ENCODE measurements around the gene CELA3B. TPM values are rescaled to one million over a fixed set of nuclear protein-coding genes. Genes with fewer than 3 reads are reported as not detected.

The CELA3B gene
- total and polyA plus RNA-seq, 2 of the 8 experiments (the other 6 are each of a cell fraction or from before 2014, with no cell fraction given), result not detected

DNA sequence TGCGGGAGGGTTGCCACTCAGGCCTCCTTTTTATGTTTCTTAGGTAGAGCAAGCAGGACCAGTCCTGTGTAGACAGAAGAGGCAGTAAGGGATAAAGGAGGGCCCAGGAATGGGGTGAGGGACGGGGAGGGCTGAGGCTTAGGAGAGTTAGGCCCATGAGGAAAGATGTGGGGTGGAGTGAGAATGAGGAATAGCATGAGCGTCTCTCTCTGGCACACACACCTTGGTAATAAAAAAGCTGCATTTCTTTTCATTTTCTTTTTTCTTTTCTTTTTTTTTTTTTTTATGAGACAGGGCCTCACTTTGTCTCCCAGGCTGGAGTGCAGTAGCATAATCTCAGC lies 32.1 kb upstream of the CELA3B start:
- Histone ChIP-seq H4K91ac (replicated peaks; ENCODE audit: insufficient read length, low read length) (peak overlapping the region; percentile 45), H4K5ac (ENCODE audit: insufficient read length, low read depth, low read length) (peak overlapping the region; percentile 8), H2AK5ac (ENCODE audit: low read depth, low read length) (peak overlapping the region; percentile 32; the same call in 1 of the 2 replicates), H3K79me2 (ENCODE audit: control insufficient read depth in 1 of 2, insufficient read depth in 2 of 2, low read length in 2 of 2) (no peaks in the 10 kb centered on the region), H2BK12ac (ENCODE audit: low read depth, low read length) (peak overlapping the region; percentile 96), H2BK120ac (replicated peaks; ENCODE audit: low read depth, low read length) (peak overlapping the region; percentile 17), H3K4me1 (replicated peaks in 1 of 4; ENCODE audit: control insufficient read depth in 3 of 4, insufficient read depth in 4 of 4, low read length in 3 of 4) (peaks cover 5 to 22% (median 10%) of the 10 kb centered on the region in 4 experiments), H3K27ac (ENCODE audit: low read depth, low read length) (peak overlapping the region; percentile 94), H2BK15ac (ENCODE audit: low read length) (peak overlapping the region; percentile 46; the same call in 1 of the 2 replicates), H3K4ac (replicated peaks; ENCODE audit: insufficient read length, low read depth, low read length) (no peak overlapping the region), H3K9me3 (ENCODE audit: insufficient read depth in 2 of 2, low read depth in 1 of 2, low read length in 1 of 2) (no peaks in the 10 kb centered on the region), H3K23me2 (ENCODE audit: low read depth, low read length) (no peaks in the 10 kb centered on the region), H3K56ac (replicated peaks; ENCODE audit: insufficient read length, low read depth, low read length) (no peak overlapping the region), H3K4me3 (ENCODE audit: extremely low read depth in 1 of 4, insufficient read depth in 2 of 4, low read depth in 3 of 4, low read length in 4 of 4) (no peak overlapping the region; a peak in 1 of 8 replicates), H2AFZ (ENCODE audit: low read length) (peak overlapping the region; percentile 65; the same call in 1 of the 2 replicates), H2BK20ac (ENCODE audit: low read length) (peak overlapping the region; percentile 52; the same call in 1 of the 2 replicates), H3K36me3 (ENCODE audit: control insufficient read depth in 2 of 4, insufficient read depth in 4 of 4, low read length in 3 of 4) (no peaks in the 10 kb centered on the region), H4K8ac (ENCODE audit: extremely low read depth, insufficient read depth, low read length) (peak overlapping the region; percentile 63; the same call in 1 of the 2 replicates), H4K20me1 (replicated peaks in 1 of 2; ENCODE audit: control insufficient read depth in 1 of 2, insufficient read depth in 2 of 2, low read length in 2 of 2) (no peaks in the 10 kb centered on the region), H2BK5ac (ENCODE audit: low read depth, low read length) (peak overlapping the region; percentile 90; the same call in 1 of the 2 replicates), H3K14ac (ENCODE audit: insufficient read length) (no peak overlapping the region), H3K79me1 (ENCODE audit: low read depth, low read length) (no peaks in the 10 kb centered on the region), H3K27me3 (replicated peaks in 1 of 4; ENCODE audit: control insufficient read depth in 3 of 4, extremely low read depth in 1 of 4, insufficient read depth in 3 of 4, low read length in 3 of 4) (peaks cover 0 to 2% (median 0%) of the 10 kb centered on the region in 4 experiments; a peak in 1 of 7 replicates), H3K9ac (replicated peaks in 1 of 4; ENCODE audit: extremely low read depth in 1 of 4, low read depth in 3 of 4, low read length in 3 of 4) (peak overlapping the region in 2 of 4 experiments; percentile 58 to 81; a peak in 4 of 7 replicates), H3K18ac (ENCODE audit: extremely low read depth, low read length) (peak overlapping the region; percentile 91), H3K4me2 (ENCODE audit: insufficient read depth in 1 of 2, low read depth in 2 of 2, low read length in 2 of 2) (peak overlapping the region in 1 of 2 experiments; percentile 68; a peak in 1 of 4 replicates), H3K23ac (ENCODE audit: insufficient read length) (no peak overlapping the region)
- CTCF ChIA-PET (ENCODE audit: partially characterized antibody), result interaction anchor here (1.2 to 1.4 kb wide), 4 partner anchors 15 to 127 kb away, joined by 3 to 5 read pairs (median 4); no protein-coding TSS in a partner anchor
- peak in 1 of 2 experiments; percentile 72 for DNase-seq (ENCODE audit: low read depth in 1 of 2, low spot score in 2 of 2)
- 47% methylated on average over 3 of the region's 3 CpGs; no CpG with 5 or more reads in 1 of the 2 experiments for WGBS, 2 experiments (ENCODE audit: extremely low coverage in 1 of 2, insufficient coverage in 1 of 2, insufficient read length in 1 of 2, insufficient replicate concordance in 2 of 2, low coverage in 1 of 2, low lambda C conversion rate in 2 of 2, missing lambda C conversion rate in 1 of 2)
- no peak for TF ChIP-seq RAD21 (IDR thresholded peaks at IDR 0.05 in 1 of 2, conservative IDR thresholded peaks at IDR 0.05 in 1 of 2; ENCODE audit: low read depth in 2 of 2, low read length in 2 of 2)
- TF ChIP-seq HDAC2 (IDR thresholded peaks at IDR 0.05; ENCODE audit: borderline replicate concordance in 1 of 2, low read depth in 2 of 2, low read length in 2 of 2), result 0 out of 4 replicates have a peak, but pooled peaks of 1 of the 2 experiments have one; percentile 1
- 0 out of 2 replicates have a peak, but pooled peaks have one; percentile 6 for TF ChIP-seq SP1 (IDR thresholded peaks at IDR 0.05; ENCODE audit: low read depth, low read length)
- FAIRE-seq, result no peak
- POLR2A ChIA-PET (ENCODE audit: partially characterized antibody), result interaction anchor here (0.8 to 4.7 kb wide), 11 partner anchors 9 to 163 kb away, joined by 3 to 36 read pairs (median 7); no protein-coding TSS in a partner anchor

All from H1 (cell line).